H1 (cell line): Measurements from ENCODE around the gene EDC3. TPM values are rescaled to one million over a fixed set of nuclear protein-coding genes. Genes with fewer than 3 reads are reported as not detected.

Source experiments
- CTCF ChIA-PET: fragments of 300-600 bp; sonication (Branson Sonifier 250); formaldehyde crosslinking; loops from one replicate; lab custom pipeline; 2021; ENCODE audit not compliant: partially characterized antibody; lab: Charles Lee
- POLR2A ChIA-PET: fragments of 300-600 bp; sonication (Branson Sonifier 250); formaldehyde crosslinking; loops from one replicate; lab custom pipeline; 2021; ENCODE audit warnings: inconsistent platforms; ENCODE audit not compliant: partially characterized antibody; lab: Charles Lee
- DNase-seq, 2 experiments: peaks; one replicate each; pipeline versions ENCODE4 v3.0.0 to v3.0.0-alpha.2; 2010 to 2022; ENCODE audit warnings: low spot score in 2 of 2, low read depth in 1 of 2, mixed read lengths in 1 of 2
- FAIRE-seq: peaks from 2 replicates; lab custom pipeline; 2011; peaks lifted over from hg19 to GRCh38; lab: Jason Lieb, UNC
- H2AFZ ChIP-seq: 2 replicates; pipeline ENCODE4 v1.8.1; 2012; ENCODE audit warnings: low read length, inconsistent platforms
- H2AK5ac ChIP-seq: 2 replicates; pipeline ENCODE4 v1.6.1; 2013; ENCODE audit warnings: low read depth, low read length
- H2BK120ac ChIP-seq: replicated peaks from 2 replicates; pipeline ENCODE3; 2013; ENCODE audit warnings: low read depth, low read length, inconsistent platforms
- H2BK12ac ChIP-seq: 2 replicates; pipeline ENCODE4 v1.6.1; 2013; ENCODE audit warnings: low read depth, low read length
- H2BK15ac ChIP-seq: 2 replicates; pipeline ENCODE4 v1.6.1; 2013; ENCODE audit warnings: low read length
- H2BK20ac ChIP-seq: 2 replicates; pipeline ENCODE4 v1.6.1; 2013; ENCODE audit warnings: low read length
- H2BK5ac ChIP-seq: 2 replicates; pipeline ENCODE4 v1.6.1; 2013; ENCODE audit warnings: low read depth, low read length
- H3K14ac ChIP-seq: 2 replicates; pipeline ENCODE4 v1.6.1; 2013; ENCODE audit warnings: inconsistent platforms; ENCODE audit not compliant: insufficient read length
- H3K18ac ChIP-seq: 2 replicates; pipeline ENCODE4 v1.6.1; 2013; ENCODE audit warnings: low read length; ENCODE audit errors: extremely low read depth
- H3K23ac ChIP-seq: 2 replicates; pipeline ENCODE4 v1.6.1; 2013; ENCODE audit warnings: inconsistent platforms; ENCODE audit not compliant: insufficient read length
- H3K23me2 ChIP-seq: 2 replicates; pipeline ENCODE4 v1.6.1; 2013; ENCODE audit warnings: low read depth, low read length
- H3K27ac ChIP-seq: 2 replicates; pipeline ENCODE4 v1.6.1; 2011; ENCODE audit warnings: low read depth, low read length, inconsistent platforms
- H3K27me3 ChIP-seq, 4 experiments: replicated peaks in 1 of 4; 1 replicate in 1 of 4; 2 replicates in 3 of 4; pipeline versions ENCODE4 v1.6.1 to v1.8.1; 2011 to 2013; ENCODE audit warnings: low read length in 3 of 4, mild to moderate bottlenecking in 3 of 4, inconsistent platforms in 2 of 4, mixed read lengths in 2 of 4, moderate library complexity in 1 of 4; ENCODE audit not compliant: control insufficient read depth in 3 of 4, insufficient read depth in 3 of 4; ENCODE audit errors: extremely low read depth in 1 of 4
- H3K36me3 ChIP-seq, 4 experiments: 2 replicates each; pipeline versions ENCODE4 v1.6.1 to v1.8.1; 2011 to 2013; ENCODE audit warnings: mild to moderate bottlenecking in 4 of 4, low read length in 3 of 4, moderate library complexity in 2 of 4, control low read depth in 1 of 4, inconsistent platforms in 1 of 4; ENCODE audit not compliant: insufficient read depth in 4 of 4, control insufficient read depth in 2 of 4
- H3K4ac ChIP-seq: replicated peaks from 2 replicates; pipeline ENCODE3; 2013; ENCODE audit warnings: low read length, low read depth, mixed read lengths, inconsistent platforms; ENCODE audit not compliant: insufficient read length
- H3K4me1 ChIP-seq, 4 experiments: replicated peaks in 1 of 4; 1 replicate in 1 of 4; 2 replicates in 3 of 4; pipeline versions ENCODE4 v1.6.1 to v1.8.1; 2011 to 2013; ENCODE audit warnings: low read length in 3 of 4, inconsistent platforms in 2 of 4, mixed read lengths in 1 of 4; ENCODE audit not compliant: insufficient read depth in 4 of 4, control insufficient read depth in 3 of 4
- H3K4me2 ChIP-seq, 2 experiments: 2 replicates each; pipeline versions ENCODE4 v1.6.1 to v1.8.1; 2011 to 2013; ENCODE audit warnings: low read depth in 2 of 2, low read length in 2 of 2, control low read depth in 1 of 2, inconsistent platforms in 1 of 2, mild to moderate bottlenecking in 1 of 2; ENCODE audit not compliant: insufficient read depth in 1 of 2
- H3K4me3 ChIP-seq, 4 experiments: fragments of 200-600, 300-600 bp in 1 of 4; sonication (generic), shearing (Covaris generic), sonication (Bioruptor Twin) in 1 of 4; 2 replicates each; pipeline versions ENCODE4 v1.5.1 to v1.8.1; 2011 to 2016; ENCODE audit warnings: low read length in 4 of 4, low read depth in 3 of 4, control low read depth in 2 of 4, inconsistent platforms in 2 of 4, mild to moderate bottlenecking in 2 of 4, mixed read lengths in 1 of 4, moderate library complexity in 1 of 4; ENCODE audit not compliant: insufficient read depth in 2 of 4; ENCODE audit errors: extremely low read depth in 1 of 4
- H3K56ac ChIP-seq: replicated peaks from 2 replicates; pipeline ENCODE3; 2013; ENCODE audit warnings: low read depth, mild to moderate bottlenecking, mixed read lengths, low read length, inconsistent platforms; ENCODE audit not compliant: insufficient read length
- H3K79me1 ChIP-seq: 2 replicates; pipeline ENCODE4 v1.6.1; 2013; ENCODE audit warnings: low read depth, low read length, control low read depth
- H3K79me2 ChIP-seq, 2 experiments: 2 replicates each; pipeline versions ENCODE4 v1.6.1 to v1.8.1; 2012 to 2013; ENCODE audit warnings: low read length in 2 of 2, mild to moderate bottlenecking in 2 of 2, inconsistent platforms in 1 of 2; ENCODE audit not compliant: insufficient read depth in 2 of 2, control insufficient read depth in 1 of 2
- H3K9ac ChIP-seq, 4 experiments: replicated peaks in 1 of 4; 1 replicate in 1 of 4; 2 replicates in 3 of 4; pipeline versions ENCODE4 v1.6.1 to v1.8.1; 2011 to 2013; ENCODE audit warnings: low read depth in 3 of 4, low read length in 3 of 4, control low read depth in 2 of 4, mild to moderate bottlenecking in 2 of 4, moderate library complexity in 2 of 4, inconsistent platforms in 1 of 4; ENCODE audit errors: extremely low read depth in 1 of 4
- H3K9me3 ChIP-seq, 2 experiments: 2 replicates each; pipeline versions ENCODE4 v1.6.1 to v1.8.1; 2012 to 2013; ENCODE audit warnings: mild to moderate bottlenecking in 2 of 2, moderate library complexity in 2 of 2, control low read depth in 1 of 2, inconsistent platforms in 1 of 2, low read depth in 1 of 2, low read length in 1 of 2, mixed read lengths in 1 of 2; ENCODE audit not compliant: insufficient read depth in 2 of 2
- H4K20me1 ChIP-seq, 2 experiments: replicated peaks in 1 of 2; 2 replicates each; pipeline versions ENCODE3 to v1.8.1; 2011 to 2013; ENCODE audit warnings: inconsistent platforms in 2 of 2, low read length in 2 of 2, mild to moderate bottlenecking in 1 of 2; ENCODE audit not compliant: insufficient read depth in 2 of 2, control insufficient read depth in 1 of 2
- H4K5ac ChIP-seq: 2 replicates; pipeline ENCODE4 v1.6.1; 2013; ENCODE audit warnings: low read length, low read depth, mixed read lengths, inconsistent platforms; ENCODE audit not compliant: insufficient read length
- H4K8ac ChIP-seq: 2 replicates; pipeline ENCODE4 v1.8.0; 2013; ENCODE audit warnings: mild to moderate bottlenecking, moderate library complexity, low read length, inconsistent platforms; ENCODE audit not compliant: insufficient read depth; ENCODE audit errors: extremely low read depth
- H4K91ac ChIP-seq: replicated peaks from 2 replicates; pipeline ENCODE3; 2013; ENCODE audit warnings: low read length, mixed read lengths, inconsistent platforms; ENCODE audit not compliant: insufficient read length
- ASH2L ChIP-seq: fragments of 200-600, 300-600 bp; sonication (generic); IDR thresholded peaks from one replicate; pipeline ENCODE4 v1.7.1; 2017; ENCODE audit warnings: low read length
- BCL11A ChIP-seq, 2 experiments: IDR thresholded peaks; one replicate each; pipeline ENCODE4 v1.6.1; 2011; ENCODE audit warnings: low read depth in 2 of 2, low read length in 2 of 2, mild to moderate bottlenecking in 2 of 2
- CBX8 ChIP-seq: fragments of 300-800, 300-1000 bp; sonication (generic); IDR thresholded peaks from 2 replicates; pipeline ENCODE4 v1.7.1; 2016; ENCODE audit warnings: low read depth, low read length, borderline replicate concordance
- CTBP2 ChIP-seq: IDR thresholded peaks from 2 replicates; pipeline ENCODE4 v1.7.0; 2011; ENCODE audit warnings: borderline replicate concordance, mild to moderate bottlenecking, moderate library complexity, mixed read lengths, low read length; ENCODE audit not compliant: insufficient read depth, insufficient read length
- EGR1 ChIP-seq: IDR thresholded peaks from 2 replicates; pipeline ENCODE4 v1.6.1; 2011; ENCODE audit warnings: low read depth, low read length, borderline replicate concordance
- FOSL1 ChIP-seq: IDR thresholded peaks from 2 replicates; pipeline ENCODE4 v1.6.1; 2011; ENCODE audit warnings: mild to moderate bottlenecking, low read depth, low read length, moderate library complexity; ENCODE audit not compliant: insufficient read depth
- JUND ChIP-seq: IDR thresholded peaks from 2 replicates; pipeline ENCODE4 v1.6.1; 2011; ENCODE audit warnings: mild to moderate bottlenecking, improper control_type of control experiment, low read length
- KDM4A ChIP-seq: IDR thresholded peaks from one replicate; pipeline ENCODE4 v1.7.1; 2012; ENCODE audit warnings: low read depth, mild to moderate bottlenecking, moderate library complexity, low read length, inconsistent platforms; ENCODE audit not compliant: severe bottlenecking
- KDM5A ChIP-seq: fragments of 200-600 bp; IDR thresholded peaks from 2 replicates; pipeline ENCODE4 v1.7.1; 2012; ENCODE audit warnings: mild to moderate bottlenecking, low read length, inconsistent platforms, mixed read lengths
- POLR2A ChIP-seq, 2 experiments: IDR thresholded peaks; 1 replicate in 1 of 2; 2 replicates in 1 of 2; pipeline ENCODE4 v1.6.1; 2011; ENCODE audit warnings: low read depth in 2 of 2, low read length in 2 of 2, mild to moderate bottlenecking in 2 of 2; ENCODE audit errors: control extremely low read depth in 1 of 2
- POLR2AphosphoS5 ChIP-seq: IDR thresholded peaks from 2 replicates; pipeline ENCODE4 v1.6.1; 2011; ENCODE audit warnings: low read depth, low read length
- RBBP5 ChIP-seq: IDR thresholded peaks from 2 replicates; pipeline ENCODE4 v1.7.1; 2012; ENCODE audit warnings: low read depth, mild to moderate bottlenecking, inconsistent platforms, low read length, moderate library complexity, borderline replicate concordance
- SIN3A ChIP-seq, 2 experiments: IDR thresholded peaks in 1 of 2; conservative IDR thresholded peaks in 1 of 2; 2 replicates each; pipeline ENCODE4 v1.6.1; 2011 to 2012; ENCODE audit warnings: low read length in 2 of 2, improper control_type of control experiment in 1 of 2, low read depth in 1 of 2, mild to moderate bottlenecking in 1 of 2
- SIRT6 ChIP-seq: IDR thresholded peaks from one replicate; pipeline ENCODE4 v1.7.1; 2012; ENCODE audit warnings: low read length, inconsistent platforms
- SRF ChIP-seq: IDR thresholded peaks from 2 replicates; pipeline ENCODE4 v1.6.1; 2011; ENCODE audit warnings: mild to moderate bottlenecking, low read depth, low read length, moderate library complexity
- WGBS, 2 experiments: shearing (Covaris generic) in 1 of 2; methylation state at CpG; one replicate each; pipeline versions ENCODE4 v1.1.6 to v1.1.7; 2013 to 2015; ENCODE audit warnings: low lambda C conversion rate in 2 of 2, mixed read lengths in 2 of 2, inconsistent platforms in 1 of 2, low coverage in 1 of 2, missing lambda C conversion rate in 1 of 2; ENCODE audit not compliant: insufficient replicate concordance in 2 of 2, insufficient coverage in 1 of 2, insufficient read length in 1 of 2; ENCODE audit errors: extremely low coverage in 1 of 2, missing lambda C conversion rate in 1 of 2; 5-methylcytosine and 5-hydroxymethylcytosine counted together
- polyA plus RNA-seq, 7 experiments: library from polyadenylated mRNA; depleted of rRNA in 3 of 7; stranded (reverse) in 5 of 7; unstranded in 2 of 7; fragments of >200 nt in 5 of 7; fragments of 200-250 nt in 2 of 7; gene quantifications; 1 replicate in 5 of 7; 2 replicates in 1 of 7; 4 replicates in 1 of 7; pipeline versions ENCODE4 v1.2.1 to v1.2.3, GENCODE V29; 2011 to 2013; ENCODE audit warnings: missing spikeins in 2 of 7, mixed read lengths in 2 of 7
- total RNA-seq: library from RNA; stranded (reverse); fragmentation: NEBNext Ultra II Directional; extraction: Animal tissue kit (Norgen Biotek cat#: 25700); gene quantifications from 2 replicates; pipeline ENCODE4 v1.2.1, GENCODE V29; 2021

The EDC3 gene
- total and polyA plus RNA-seq, 2 of the 8 experiments (the other 6 are each of a cell fraction or from before 2014, with no cell fraction given), result 45.0 to 50.8 TPM

- 87% methylated on average over 5 of the region's 5 CpGs; no CpG with 5 or more reads in 1 of the 2 experiments for WGBS, 2 experiments
- Histone ChIP-seq H4K20me1 (peaks cover 8 to 31% of the 10 kb centered on the region in 2 experiments), H3K4me1 (no peaks in the 10 kb centered on the region), H3K4ac (no peak overlapping the region), H2AFZ (no peak overlapping the region), H3K23me2 (no peaks in the 10 kb centered on the region), H4K5ac (no peak overlapping the region), H3K9ac (no peak overlapping the region), H2BK120ac (no peak overlapping the region), H2BK5ac (no peak overlapping the region), H3K79me2 (no peaks in the 10 kb centered on the region), H3K9me3 (no peaks in the 10 kb centered on the region), H3K36me3 (peaks cover 44 to 70% (median 55%) of the 10 kb centered on the region in 4 experiments), H2BK20ac (no peak overlapping the region), H2BK15ac (no peak overlapping the region), H3K79me1 (no peaks in the 10 kb centered on the region; the same call in 1 of the 2 replicates), H3K23ac (no peak overlapping the region), H4K8ac (no peak overlapping the region), H3K27ac (no peak overlapping the region), H2BK12ac (no peak overlapping the region), H3K56ac (no peak overlapping the region), H3K4me3 (no peak overlapping the region), H3K27me3 (no peaks in the 10 kb centered on the region), H3K18ac (no peak overlapping the region), H2AK5ac (no peak overlapping the region), H4K91ac (no peak overlapping the region), H3K14ac (no peak overlapping the region), H3K4me2 (no peak overlapping the region)
- FAIRE-seq, result no peak
- CTCF ChIA-PET, result interaction anchor here (1.2 to 37.5 kb wide), 5 partner anchors 11 to 146 kb away, joined by 3 to 1439 read pairs (median 5); partner anchors contain the start of genes CSK and CYP1A2
- TF ChIP-seq EGR1 (no peak), FOSL1 (no peak), POLR2AphosphoS5 (no peak), SIN3A (conservative IDR thresholded peaks at IDR 0.05 in 1 of 2, IDR thresholded peaks at IDR 0.05 in 1 of 2; ENCODE audit: low read depth in 1 of 2, low read length in 2 of 2) (no peak), ASH2L (no peak), KDM4A (no peak), CBX8 (no peak), RBBP5 (no peak), SIRT6 (no peak), KDM5A (no peak), POLR2A (IDR thresholded peaks at IDR 0.05; ENCODE audit: control extremely low read depth in 1 of 2, low read depth in 2 of 2, low read length in 2 of 2) (no peak; a peak in 1 of 3 replicates), SRF (no peak), CTBP2 (no peak), BCL11A (IDR thresholded peaks at IDR 0.05; ENCODE audit: low read depth in 2 of 2, low read length in 2 of 2) (no peak), JUND (no peak)
- POLR2A ChIA-PET, result interaction anchor here (0.6 to 6.5 kb wide), 6 partner anchors 13 to 188 kb away, joined by 3 to 38 read pairs (median 3); partner anchors contain the start of gene CLK3
- DNase-seq, result no peak
These were observed 66.9 kb downstream of the EDC3 start for GRCh38 chr15:74628949-74629348.
